Frontal cortex (tissue), 4 donors: ENCODE measurements around the gene NDUFB8. TPM values are rescaled to one million over a fixed set of nuclear protein-coding genes. Genes with fewer than 3 reads are reported as not detected.

ENCODE experiments used
- DNase-seq, 2 donors: peaks; one replicate each; pipeline ENCODE4 v3.0.0; 2012; ENCODE audit warnings: low spot score in 2 of 2
- FAIRE-seq: peaks from 2 replicates; lab custom pipeline; 2012; peaks lifted over from hg19 to GRCh38; lab: Jason Lieb, UNC
- total RNA-seq: library from RNA; depleted of rRNA; stranded (reverse); fragments of >200 nt; gene quantifications from one replicate; pipeline ENCODE4 v1.2.3, GENCODE V29; 2014
- donor health status: control.
- donor health status: control.
- donor health status: control.

NDUFB8 gene
- total RNA-seq, 1 donor from 2014 or later: 132 TPM

- DNase-seq (no peak), FAIRE-seq (no peak)
Measured at GRCh38 chr10:100544950-100545349, 15.3 kb upstream of the NDUFB8 start.

- DNase-seq: no peak
- no peak for FAIRE-seq
Measured at GRCh38 chr10:100537475-100537874, 7.8 kb upstream of the NDUFB8 start.

- peak; percentile 88 to 92 for DNase-seq
- peak; percentile 70 for FAIRE-seq
Measured at GRCh38 chr10:100535715-100536353, 6.2 kb upstream of the NDUFB8 start, which contains the start of gene HIF1AN. HIF1AN (plus strand) TSS chr10:100535943; CDS start chr10:100535959, 16 bp downstream.

GRCh38 chr10:100535338-100535714, 5.7 kb upstream of the NDUFB8 start:
- DNase-seq: no peak
- no peak for FAIRE-seq

GRCh38 chr10:100534726-100535125, 5.1 kb upstream of the NDUFB8 start:
- FAIRE-seq (no peak), DNase-seq (no peak)

GRCh38 chr10:100531761-100532160, 2.1 kb upstream of the NDUFB8 start:
- DNase-seq (no peak), FAIRE-seq (no peak)

GRCh38 chr10:100528921-100529474, 673 bp downstream of the NDUFB8 start:
- FAIRE-seq (no peak), DNase-seq (no peak)

DNA sequence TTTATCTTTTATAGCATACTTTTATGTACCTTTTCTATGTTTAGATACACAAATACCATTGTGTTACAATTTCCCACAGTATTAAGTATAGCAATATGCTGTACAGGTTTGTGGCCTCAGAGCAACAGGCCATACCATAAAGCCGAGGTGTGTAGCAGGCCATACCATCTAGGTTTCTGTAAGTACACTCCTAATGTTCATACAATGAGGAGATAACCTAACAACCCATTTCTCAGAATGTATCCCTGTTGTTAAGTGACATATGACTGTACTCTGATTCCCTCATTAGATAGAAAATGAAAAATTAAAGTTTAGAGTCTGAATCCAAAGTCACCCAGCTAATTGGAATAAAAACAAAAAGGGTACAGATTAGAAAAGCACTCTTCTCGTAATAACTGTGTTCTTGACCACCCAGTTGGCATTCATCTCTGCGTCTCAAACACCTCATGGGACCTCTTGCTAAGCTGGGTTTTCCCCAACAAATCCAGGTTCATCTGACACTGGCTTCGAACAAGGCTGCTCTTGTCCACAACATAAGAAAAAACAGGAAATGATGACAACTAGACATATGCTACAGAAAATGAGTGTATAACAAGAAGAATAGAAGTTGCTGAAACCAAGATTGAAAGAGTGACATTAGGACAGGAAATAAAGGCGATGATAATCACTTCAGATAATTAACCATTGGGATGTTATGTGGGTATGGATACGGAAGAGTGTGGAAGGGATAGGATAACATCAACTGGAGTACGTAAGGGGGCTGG, 1.4 kb downstream of the NDUFB8 start:
- DNase-seq (no peak), FAIRE-seq (no peak)

DNA sequence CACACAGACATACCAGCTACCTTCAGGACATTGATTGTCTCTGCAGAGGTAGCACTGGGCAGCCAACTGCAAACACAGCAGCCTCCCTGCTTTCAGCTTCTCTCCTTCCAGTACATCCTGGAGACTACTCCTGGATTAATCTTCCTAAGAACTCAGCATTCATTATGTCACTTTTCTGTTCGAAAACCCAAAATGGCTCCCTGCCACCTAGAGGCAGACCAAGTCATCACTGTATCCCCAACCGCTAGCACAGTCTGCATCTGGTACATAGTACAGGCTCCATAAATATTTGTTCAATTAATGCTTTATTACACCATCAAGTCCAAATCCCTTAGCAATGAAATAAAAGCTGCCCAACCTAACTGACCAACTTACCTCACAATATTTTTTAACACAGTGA, 5.0 kb downstream of the NDUFB8 start:
- DNase-seq: no peak
- no peak for FAIRE-seq

DNA sequence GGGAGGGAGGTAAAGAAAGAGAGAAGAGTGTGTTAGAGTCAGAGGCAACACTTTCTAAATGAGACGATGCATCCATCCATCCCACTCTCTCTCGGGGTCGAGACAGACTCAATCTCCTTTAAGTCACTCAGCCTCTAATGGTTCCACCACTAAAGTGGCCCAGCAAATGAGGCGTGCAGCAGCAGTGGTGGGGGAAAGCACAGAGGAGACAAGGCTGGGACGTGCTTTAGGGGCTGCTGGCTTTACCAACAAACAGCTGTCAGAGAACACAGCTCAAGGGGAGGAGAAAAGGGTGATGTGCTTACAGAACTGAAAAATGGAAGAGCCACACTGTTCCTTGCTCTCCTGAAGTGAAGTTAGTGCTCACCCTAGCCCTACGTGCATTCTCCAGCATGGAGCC, 5.5 kb downstream of the NDUFB8 start:
- DNase-seq (no peak), FAIRE-seq (no peak)

- FAIRE-seq (no peak), DNase-seq (no peak)
Measured at GRCh38 chr10:100522945-100523344, 6.7 kb downstream of the NDUFB8 start.

DNA sequence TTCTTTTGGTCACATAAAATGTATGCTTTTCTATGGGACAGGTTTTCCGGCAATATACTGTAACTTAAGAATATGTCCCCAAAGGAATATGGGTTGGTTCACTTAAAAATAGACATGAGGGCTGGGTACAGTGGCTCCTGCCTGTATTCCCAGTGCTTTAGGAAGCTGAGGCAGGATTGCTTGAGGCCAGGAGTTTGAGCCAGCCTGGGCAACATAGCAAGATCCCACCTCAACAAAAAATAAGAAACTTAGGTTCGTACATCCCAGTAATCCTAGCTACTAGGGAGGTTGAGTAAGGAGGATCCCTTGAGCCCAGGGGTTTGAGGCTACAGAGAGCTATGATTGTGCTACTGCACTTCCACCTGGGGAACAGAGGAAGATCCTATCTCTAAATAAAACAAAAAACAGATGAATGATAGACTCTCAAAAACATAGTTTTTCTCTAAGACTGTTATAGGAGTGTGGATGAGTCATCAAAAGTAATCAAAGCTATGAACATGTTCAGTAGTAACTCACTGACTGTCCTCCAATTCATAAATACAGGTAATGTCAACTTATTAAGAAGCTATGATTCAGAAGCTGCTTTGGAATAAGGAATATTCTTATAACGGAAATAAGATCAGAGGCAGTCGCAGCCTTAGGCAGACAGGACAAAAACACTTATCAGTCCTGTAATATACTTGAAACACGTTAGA, 7.4 kb downstream of the NDUFB8 start:
- FAIRE-seq: no peak

GRCh38 chr10:100520811-100521210, 8.9 kb downstream of the NDUFB8 start:
- FAIRE-seq (no peak), DNase-seq (no peak)

More for the DNA sequence above, 7.4 kb downstream of the NDUFB8 start:
- no peak for DNase-seq

DNA sequence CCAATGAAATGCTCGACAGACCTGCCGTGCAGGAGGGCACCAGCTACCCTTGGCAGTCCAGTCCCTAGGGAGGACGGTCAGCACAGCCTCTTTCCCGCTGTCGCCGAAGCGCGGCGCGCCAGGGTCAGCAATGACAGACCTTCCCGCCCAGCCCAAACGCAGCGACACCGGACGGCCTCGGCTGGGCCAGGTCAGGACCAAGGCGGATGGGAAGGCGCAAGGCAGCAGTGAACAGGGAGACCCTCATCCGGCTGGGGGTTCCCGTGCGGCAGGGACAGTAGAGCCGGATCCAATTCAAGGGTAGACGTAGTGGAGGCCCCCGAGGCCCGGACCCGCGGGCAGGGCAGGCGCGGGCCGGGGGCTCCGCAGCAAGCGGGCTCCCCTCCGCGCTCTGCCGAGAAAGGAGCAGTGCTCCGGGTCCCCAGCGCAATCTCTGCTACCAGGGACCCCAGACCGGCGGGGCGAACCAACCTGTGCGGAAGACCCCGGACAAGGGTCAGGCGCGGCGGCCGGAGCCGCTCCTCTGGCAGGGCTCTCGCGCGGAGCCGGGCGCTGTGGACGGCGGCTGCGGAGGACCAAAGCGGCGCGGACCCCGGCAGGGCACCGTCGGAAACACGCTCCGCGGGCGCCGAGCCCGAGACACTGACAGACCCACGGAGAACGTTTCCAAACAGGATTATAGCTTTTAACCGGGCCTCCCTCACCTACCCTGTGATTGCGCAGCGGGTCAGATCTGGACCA, 10.2 kb downstream of the NDUFB8 start, which contains the start of gene SEC31B:
SEC31B (minus strand) TSS at position 551 of the 741 bp plus-strand sequence. CDS start 2,909 bp downstream, outside the sequence.
- no peak for FAIRE-seq

DNA sequence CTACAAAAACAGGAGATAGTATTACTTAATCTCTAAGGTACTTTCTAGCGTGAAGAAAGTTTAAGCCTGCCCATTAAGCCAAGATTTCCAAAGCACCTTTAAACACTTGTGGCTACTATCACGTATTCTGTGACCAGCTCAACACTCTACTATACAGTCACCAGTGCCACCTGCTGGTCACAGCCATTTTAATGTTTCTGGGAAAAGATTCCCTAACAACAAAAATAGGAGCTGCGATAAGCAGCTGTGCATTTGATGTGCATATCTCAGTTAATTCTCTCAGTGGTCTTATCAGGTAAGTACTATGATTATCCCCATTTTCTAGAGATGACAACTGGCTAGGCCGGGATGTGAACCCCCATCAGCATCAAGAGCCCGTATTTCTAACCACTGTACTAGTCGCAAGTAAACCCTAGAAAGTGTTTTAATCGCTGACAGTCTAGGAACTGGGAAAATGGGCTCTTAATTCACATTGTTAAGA, 10.9 kb downstream of the NDUFB8 start:
- DNase-seq: peak; percentile 66 to 68
- FAIRE-seq: peak; percentile 10

More for the DNA sequence above, 10.2 kb downstream of the NDUFB8 start, which contains the start of gene SEC31B:
- peak; percentile 56 to 69 for DNase-seq

- no peak for DNase-seq
- FAIRE-seq: no peak
Measured at GRCh38 chr10:100516847-100517246, 12.8 kb downstream of the NDUFB8 start.

- DNase-seq (no peak), FAIRE-seq (no peak)
Measured at GRCh38 chr10:100515612-100516011, 14.1 kb downstream of the NDUFB8 start.

DNA sequence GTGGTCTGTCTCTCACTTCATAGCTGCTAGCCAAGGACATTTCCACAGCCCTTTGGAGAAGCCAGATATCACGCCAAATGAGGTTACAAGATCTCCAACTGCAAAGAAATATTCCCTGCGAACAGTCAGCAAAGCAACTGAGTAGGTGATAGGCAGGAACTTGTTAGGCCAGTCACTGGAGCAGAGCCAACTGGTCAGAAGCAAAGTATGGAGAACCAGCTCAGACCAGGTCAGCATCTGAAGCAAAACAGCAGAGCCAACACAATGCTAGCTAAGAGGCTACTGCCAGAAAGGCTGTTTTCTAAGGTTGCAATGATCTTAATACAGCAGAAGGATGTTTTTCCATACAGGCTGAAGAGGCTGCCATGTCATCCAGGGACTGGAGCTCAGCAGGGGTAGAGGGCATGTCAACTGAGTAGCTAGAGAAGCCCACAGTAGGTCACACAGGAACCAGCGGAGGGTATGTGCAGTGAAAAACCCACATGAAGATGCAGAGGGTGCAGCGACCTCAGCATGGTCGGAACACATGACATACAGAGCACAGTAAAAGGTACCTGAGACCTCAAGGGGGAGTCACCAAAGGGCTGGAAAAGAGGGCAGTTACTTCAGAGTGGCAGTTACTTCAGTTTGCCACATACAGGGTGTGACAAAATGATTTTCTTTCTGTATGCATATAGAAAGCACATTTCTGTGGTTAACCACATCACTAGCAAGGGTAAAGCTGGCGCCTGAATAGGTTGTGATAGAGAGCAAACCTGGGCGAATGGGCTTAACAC, 18.9 kb downstream of the NDUFB8 start:
- FAIRE-seq (no peak), DNase-seq (no peak)
